Measurements from ENCODE around the gene ARVCF.

Gene ARVCF

DNA sequence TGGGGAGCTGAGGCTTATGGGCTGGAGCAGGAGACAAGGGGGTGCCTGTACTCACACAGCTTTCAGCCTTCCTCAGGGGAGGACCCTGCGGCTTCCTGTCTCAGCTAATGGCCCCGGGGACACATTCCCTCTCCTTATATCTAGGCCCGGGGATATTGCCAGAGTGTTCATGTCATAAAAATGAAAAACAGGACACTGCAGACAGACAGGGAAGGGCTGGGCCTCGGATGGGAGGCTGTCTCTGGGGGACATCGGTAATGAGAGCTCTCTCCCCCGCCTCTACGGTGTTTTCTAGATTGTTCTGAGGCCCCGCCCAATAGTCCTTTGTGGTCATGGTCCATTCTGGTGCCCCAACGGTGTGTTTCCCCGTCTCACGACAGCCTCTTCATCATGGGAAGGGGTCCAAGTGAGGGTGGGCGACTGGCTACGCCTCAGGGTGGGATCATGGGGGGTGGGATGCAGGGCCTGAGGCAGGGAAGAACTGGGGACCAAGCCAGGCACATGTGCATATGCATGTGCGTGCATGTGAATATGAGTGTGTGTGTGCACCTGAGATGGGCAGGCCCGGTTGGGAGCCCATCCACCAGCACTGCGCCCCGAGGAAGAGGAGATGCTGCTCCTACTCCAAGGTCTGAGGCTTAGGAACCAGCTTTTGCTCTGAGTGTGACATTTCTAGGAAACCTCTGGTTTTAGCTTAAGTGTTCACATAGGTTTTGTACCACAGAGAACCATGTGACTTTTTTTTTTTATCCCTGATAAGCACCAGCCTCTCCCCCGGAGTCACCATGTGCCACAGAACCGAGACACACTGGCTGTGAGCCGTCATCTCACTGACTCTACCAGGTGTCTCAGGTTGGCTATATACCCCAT, 5.3 kb downstream of the ARVCF start:
- TF ChIP-seq SPI1 (IDR thresholded peaks at IDR 0.05; ENCODE audit: borderline replicate concordance, low read depth): no peak
- TF ChIP-seq REST (IDR thresholded peaks at IDR 0.05; ENCODE audit: insufficient replicate concordance, low read depth): no peak
- TF ChIP-seq, protein P1, sequence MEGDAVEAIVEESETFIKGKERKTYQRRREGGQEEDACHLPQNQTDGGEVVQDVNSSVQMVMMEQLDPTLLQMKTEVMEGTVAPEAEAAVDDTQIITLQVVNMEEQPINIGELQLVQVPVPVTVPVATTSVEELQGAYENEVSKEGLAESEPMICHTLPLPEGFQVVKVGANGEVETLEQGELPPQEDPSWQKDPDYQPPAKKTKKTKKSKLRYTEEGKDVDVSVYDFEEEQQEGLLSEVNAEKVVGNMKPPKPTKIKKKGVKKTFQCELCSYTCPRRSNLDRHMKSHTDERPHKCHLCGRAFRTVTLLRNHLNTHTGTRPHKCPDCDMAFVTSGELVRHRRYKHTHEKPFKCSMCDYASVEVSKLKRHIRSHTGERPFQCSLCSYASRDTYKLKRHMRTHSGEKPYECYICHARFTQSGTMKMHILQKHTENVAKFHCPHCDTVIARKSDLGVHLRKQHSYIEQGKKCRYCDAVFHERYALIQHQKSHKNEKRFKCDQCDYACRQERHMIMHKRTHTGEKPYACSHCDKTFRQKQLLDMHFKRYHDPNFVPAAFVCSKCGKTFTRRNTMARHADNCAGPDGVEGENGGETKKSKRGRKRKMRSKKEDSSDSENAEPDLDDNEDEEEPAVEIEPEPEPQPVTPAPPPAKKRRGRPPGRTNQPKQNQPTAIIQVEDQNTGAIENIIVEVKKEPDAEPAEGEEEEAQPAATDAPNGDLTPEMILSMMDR (IDR thresholded peaks at IDR 0.05; ENCODE audit: insufficient read depth, low read length): no peak
- TF ChIP-seq GABPA (IDR thresholded peaks at IDR 0.05; ENCODE audit: low read depth): no peak
- TF ChIP-seq POLR2AphosphoS5 (IDR thresholded peaks at IDR 0.05; ENCODE audit: low read depth): no peak
- H3K27me3 ChIP-seq (ENCODE audit: insufficient read depth, poor library complexity, severe bottlenecking): peaks cover 6% of the 10 kb centered on the region
- no peak for DNase-seq (ENCODE audit: low read depth in 1 of 2, low spot score in 1 of 2)
- H3K27ac ChIP-seq (replicated peaks): no peak overlapping the region
- no peak overlapping the region for H3K4me3 ChIP-seq (replicated peaks; ENCODE audit: insufficient read depth, low read length)

GRCh38 chr22:20010307-20011122, 6.1 kb downstream of the ARVCF start:
- Histone ChIP-seq H3K27me3 (ENCODE audit: insufficient read depth, poor library complexity, severe bottlenecking) (peaks cover 4% of the 10 kb centered on the region), H3K27ac (replicated peaks) (no peak overlapping the region), H3K4me3 (replicated peaks; ENCODE audit: insufficient read depth, low read length) (no peak overlapping the region)
- TF ChIP-seq POLR2AphosphoS5 (IDR thresholded peaks at IDR 0.05; ENCODE audit: low read depth) (no peak), SPI1 (IDR thresholded peaks at IDR 0.05; ENCODE audit: borderline replicate concordance, low read depth) (no peak), REST (IDR thresholded peaks at IDR 0.05; ENCODE audit: insufficient replicate concordance, low read depth) (no peak), GABPA (IDR thresholded peaks at IDR 0.05; ENCODE audit: low read depth) (no peak)
- TF ChIP-seq, protein P1 (IDR thresholded peaks at IDR 0.05; ENCODE audit: insufficient read depth, low read length): no peak
- no peak for DNase-seq (ENCODE audit: low read depth in 1 of 2, low spot score in 1 of 2)

- Histone ChIP-seq H3K4me3 (replicated peaks; ENCODE audit: insufficient read depth, low read length) (no peak overlapping the region), H3K27ac (replicated peaks) (no peak overlapping the region), H3K27me3 (ENCODE audit: insufficient read depth, poor library complexity, severe bottlenecking) (no peaks in the 10 kb centered on the region)
- TF ChIP-seq REST (IDR thresholded peaks at IDR 0.05; ENCODE audit: insufficient replicate concordance, low read depth) (no peak), POLR2AphosphoS5 (IDR thresholded peaks at IDR 0.05; ENCODE audit: low read depth) (no peak), SPI1 (IDR thresholded peaks at IDR 0.05; ENCODE audit: borderline replicate concordance, low read depth) (no peak), GABPA (IDR thresholded peaks at IDR 0.05; ENCODE audit: low read depth) (no peak)
- TF ChIP-seq, protein P1 (IDR thresholded peaks at IDR 0.05; ENCODE audit: insufficient read depth, low read length): no peak
- DNase-seq (ENCODE audit: low read depth in 1 of 2, low spot score in 1 of 2): no peak
These were observed 6.9 kb downstream of the ARVCF start for GRCh38 chr22:20009582-20010306.

Data from HL-60 (cell line).